Islet of Langerhans (tissue), 1 donor: ENCODE results near the gene CENPO.

ENCODE experiments used
- FAIRE-seq: peaks from one replicate; lab custom pipeline; 2011; peaks lifted over from hg19 to GRCh38; lab: Jason Lieb, UNC

The CENPO gene

DNA sequence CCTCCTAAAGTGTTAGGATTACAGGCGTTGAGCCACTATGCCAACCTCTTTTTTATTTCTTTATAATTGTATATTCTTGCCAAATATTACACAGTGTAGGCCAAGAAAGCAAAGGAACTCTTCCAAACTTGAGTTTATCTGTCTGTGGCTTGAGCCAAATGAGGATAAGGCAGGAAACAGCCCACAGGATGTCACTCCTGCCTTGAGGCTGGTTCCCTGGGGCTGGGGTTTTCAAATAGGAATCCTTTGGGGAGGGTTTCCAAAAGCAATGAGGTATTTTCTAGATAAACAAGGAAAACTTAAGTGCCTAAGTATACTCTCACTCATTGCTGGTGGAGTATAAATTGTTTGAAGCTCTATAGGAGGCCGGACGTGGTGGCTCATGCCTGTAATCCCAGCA is 70.4 kb downstream of the CENPO start:
- no peak for FAIRE-seq

DNA sequence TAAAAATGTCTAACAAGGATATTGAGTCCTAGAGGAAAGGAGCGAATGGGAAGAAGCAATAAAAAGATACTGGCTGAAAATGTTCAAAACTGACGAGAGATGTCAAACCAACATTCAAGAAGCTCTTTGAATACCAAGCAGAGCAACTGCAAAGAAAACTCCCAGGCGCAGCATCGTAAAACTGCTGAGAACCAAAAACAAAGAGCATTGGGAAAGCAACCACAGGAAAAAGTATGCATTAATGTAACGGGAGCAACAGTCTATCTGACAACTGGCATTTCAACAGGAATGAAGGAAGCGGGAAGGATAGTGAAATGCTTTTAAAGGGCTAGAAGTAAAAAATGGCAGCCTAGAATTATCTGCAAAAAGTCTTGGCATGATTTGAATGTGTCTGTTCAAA is 73.7 kb downstream of the CENPO start:
- no peak for FAIRE-seq

DNA sequence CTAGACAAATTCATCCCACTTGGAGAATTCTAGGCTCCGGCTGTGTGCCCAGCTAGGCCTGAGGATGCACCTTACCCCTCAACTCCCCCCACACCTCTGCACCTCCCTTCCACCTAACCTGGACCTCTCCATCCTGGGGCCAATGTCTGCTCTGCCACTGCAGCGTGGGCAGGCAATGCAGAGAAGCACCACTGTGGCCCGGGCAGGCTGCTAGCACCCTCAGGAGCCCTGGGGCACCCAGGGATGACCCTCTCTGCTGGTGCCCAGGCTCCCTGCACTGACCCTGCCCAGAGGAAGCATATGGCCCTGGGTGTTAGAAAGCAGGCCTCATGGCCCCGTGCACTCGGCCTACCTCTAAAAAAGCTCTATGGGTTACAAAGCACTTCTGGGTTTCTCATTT is 77.2 kb downstream of the CENPO start:
- no peak for FAIRE-seq

DNA sequence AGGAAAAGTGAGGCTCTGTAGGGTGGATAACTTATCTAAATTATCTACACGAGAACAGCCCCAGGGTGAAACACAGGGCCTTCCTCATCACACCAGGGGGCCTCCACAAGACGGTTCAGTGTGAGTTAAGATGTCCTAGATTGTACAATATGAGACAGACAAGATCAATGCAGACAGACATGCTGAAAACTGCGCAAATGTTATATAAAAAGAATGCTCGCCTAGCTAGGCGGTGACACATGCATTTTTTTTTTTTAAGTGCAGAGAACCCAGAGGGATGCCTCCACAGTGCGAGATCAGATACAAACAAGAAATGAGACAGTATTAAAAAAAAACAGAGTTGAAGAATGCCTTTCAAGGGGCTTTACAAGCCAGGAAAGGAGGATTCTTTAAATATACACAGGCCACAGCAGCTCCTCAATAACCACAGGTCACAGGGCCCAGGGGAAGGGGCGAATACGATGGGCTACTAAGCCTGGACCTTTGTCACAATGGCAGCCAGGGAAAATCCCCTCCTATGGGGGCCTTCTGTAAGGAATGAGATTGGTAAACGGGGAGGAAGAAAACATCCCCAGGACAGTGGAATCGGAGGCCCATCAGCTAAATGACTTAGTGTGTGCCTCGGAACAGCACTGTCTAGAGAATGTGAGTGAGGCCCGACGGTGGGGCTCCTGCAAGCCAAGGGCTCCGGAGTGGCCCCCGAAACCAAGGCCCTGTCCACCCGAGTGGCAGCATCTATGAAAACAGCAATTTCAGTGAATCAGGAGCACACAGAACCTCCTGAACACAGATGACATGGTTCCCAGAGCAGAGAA is 77.9 kb downstream of the CENPO start:
- no peak for FAIRE-seq

DNA sequence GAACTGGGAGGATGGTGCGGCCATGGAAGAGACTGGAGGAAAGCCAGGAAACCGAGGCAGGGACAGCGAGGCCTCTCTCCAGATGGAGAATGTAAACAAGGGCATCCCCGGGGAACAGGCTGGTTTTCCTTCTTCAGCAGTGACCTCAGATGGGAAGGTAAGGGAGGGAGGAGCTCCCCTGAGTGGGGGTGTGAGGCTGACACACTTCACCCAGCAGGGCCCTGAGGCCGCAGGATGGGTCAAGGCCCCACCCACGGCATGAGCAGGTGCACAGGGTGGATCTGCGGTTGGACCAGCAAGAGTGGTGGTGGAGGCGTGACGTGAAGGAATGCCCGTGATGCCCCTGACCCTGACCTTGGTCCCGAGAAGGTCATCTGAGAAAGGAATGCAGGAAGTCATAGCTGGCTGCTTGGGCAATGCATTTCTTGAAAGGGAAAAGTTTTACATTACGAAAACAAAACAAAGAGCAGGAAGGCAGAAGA is 78.7 kb downstream of the CENPO start:
- FAIRE-seq: no peak
